AG10803 (cell line): ENCODE data around the gene TNFRSF4.
"Not testable (repeated sequence)": the region's sequence is repeated elsewhere in the genome, so short reads cannot be mapped to it uniquely, and the experiment has no call there.

Source experiments
- DNase-seq: peaks from one replicate; pipeline ENCODE4 v3.0.0; 2010; ENCODE audit warnings: low read depth
- H3K4me3 ChIP-seq: 2 replicates; pipeline ENCODE4 v1.5.1; 2011; ENCODE audit warnings: mild to moderate bottlenecking, low read length, control low read depth
- TF ChIP-seq, protein P1 (sequence below): conservative IDR thresholded peaks from 2 replicates; pipeline ENCODE4 v1.5.1; 2011; ENCODE audit warnings: mild to moderate bottlenecking, low read length, control low read depth, inconsistent platforms

Gene TNFRSF4

DNA sequence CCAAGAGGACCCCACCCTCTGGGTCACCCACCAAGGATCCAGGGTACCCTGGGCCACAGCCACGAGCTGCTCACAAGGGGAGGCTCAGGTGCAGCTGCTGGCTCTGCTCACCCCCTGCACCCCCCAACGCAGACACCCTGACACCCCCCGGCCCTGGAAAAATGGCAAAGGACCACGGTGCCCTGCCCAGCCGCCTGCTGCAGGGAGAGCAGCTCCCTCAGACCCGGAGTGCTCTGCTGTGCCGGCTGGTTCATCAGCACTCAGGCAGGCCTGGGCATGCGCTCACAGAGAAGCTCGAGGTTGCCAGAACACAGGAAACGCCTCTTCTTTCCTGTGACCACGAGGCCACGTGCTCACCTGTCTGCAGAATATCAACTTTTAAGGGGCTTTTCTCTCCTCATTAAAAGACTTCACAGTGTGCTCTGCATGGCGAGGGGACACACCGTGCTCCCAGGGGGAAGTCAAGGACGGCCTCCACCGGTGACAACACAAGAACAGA, 36.9 kb upstream of the TNFRSF4 start:
- no peak for DNase-seq
- TF ChIP-seq, protein P1, sequence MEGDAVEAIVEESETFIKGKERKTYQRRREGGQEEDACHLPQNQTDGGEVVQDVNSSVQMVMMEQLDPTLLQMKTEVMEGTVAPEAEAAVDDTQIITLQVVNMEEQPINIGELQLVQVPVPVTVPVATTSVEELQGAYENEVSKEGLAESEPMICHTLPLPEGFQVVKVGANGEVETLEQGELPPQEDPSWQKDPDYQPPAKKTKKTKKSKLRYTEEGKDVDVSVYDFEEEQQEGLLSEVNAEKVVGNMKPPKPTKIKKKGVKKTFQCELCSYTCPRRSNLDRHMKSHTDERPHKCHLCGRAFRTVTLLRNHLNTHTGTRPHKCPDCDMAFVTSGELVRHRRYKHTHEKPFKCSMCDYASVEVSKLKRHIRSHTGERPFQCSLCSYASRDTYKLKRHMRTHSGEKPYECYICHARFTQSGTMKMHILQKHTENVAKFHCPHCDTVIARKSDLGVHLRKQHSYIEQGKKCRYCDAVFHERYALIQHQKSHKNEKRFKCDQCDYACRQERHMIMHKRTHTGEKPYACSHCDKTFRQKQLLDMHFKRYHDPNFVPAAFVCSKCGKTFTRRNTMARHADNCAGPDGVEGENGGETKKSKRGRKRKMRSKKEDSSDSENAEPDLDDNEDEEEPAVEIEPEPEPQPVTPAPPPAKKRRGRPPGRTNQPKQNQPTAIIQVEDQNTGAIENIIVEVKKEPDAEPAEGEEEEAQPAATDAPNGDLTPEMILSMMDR, result no peak
- no peak overlapping the region for H3K4me3 ChIP-seq

DNA sequence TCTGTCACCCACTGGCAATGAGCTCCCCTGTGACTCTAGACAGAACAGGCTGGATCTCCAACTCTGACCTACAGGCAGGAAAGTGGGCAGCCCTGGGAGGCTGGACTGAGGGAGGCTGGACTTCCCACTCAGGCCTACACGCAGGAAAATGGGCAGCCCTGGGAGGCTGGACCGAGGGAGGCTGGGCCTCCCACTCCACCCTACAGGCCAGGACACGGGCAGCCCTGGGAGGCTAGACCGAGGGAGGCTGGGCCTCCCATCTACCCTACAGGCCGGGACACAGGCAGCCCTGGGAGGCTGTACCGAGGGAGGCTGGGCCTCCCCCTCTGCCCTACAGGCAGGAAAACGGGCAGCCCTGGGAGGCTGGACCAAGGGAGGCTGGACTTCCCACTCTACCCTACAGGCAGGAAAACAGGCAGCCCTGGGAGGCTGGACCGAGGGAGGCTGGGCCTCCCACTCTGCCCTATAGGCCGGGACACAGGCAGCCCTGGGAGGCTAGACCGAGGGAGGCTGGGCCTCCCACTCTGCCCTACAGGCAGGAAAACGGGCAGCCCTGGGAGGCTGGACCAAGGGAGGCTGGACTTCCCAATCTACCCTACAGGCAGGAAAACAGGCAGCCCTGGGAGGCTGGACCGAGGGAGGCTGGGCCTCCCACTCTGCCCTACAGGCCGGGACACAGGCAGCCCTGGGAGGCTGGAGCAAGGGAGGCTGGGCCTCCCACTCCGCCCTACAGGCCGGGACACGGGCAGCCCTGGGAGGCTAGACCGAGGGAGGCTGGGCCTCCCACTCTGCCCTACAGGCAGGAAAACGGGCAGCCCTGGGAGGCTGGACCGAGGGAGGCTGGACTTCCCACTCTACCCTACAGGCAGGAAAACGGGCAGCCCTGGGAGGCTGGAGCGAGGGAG, 34.3 kb upstream of the TNFRSF4 start:
- not testable (repeated sequence) for H3K4me3 ChIP-seq, DNase-seq

DNA sequence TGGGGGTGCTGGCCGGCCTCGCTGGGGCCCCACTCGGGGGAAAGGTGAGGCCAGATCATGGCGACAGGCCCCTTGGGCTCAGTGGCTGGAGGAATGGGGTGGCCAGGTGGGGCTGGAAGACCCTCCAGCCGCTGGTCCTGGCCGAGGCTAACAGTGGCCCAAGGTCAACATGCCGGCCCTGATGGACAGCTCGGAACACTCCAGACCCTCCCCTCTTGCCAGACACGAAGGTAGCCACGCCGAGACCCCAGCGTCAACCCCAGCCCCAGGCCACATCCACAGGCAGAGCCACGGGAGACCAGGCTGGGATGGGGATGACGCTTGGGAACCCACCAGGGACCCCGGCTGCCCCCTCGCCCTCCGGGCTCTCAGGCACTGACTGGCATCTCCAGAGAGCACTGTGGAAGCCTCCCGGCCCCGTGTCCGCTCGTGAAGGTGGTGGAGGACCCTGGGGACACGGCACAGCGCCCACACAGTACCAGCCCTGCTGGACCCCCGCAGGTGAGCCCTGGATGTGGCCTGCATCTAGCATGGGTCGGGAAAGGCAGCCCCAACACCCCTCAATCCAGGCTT, 33.5 kb upstream of the TNFRSF4 start:
- TF ChIP-seq, protein P1, result no peak
- no peak overlapping the region for H3K4me3 ChIP-seq
- no peak for DNase-seq

DNA sequence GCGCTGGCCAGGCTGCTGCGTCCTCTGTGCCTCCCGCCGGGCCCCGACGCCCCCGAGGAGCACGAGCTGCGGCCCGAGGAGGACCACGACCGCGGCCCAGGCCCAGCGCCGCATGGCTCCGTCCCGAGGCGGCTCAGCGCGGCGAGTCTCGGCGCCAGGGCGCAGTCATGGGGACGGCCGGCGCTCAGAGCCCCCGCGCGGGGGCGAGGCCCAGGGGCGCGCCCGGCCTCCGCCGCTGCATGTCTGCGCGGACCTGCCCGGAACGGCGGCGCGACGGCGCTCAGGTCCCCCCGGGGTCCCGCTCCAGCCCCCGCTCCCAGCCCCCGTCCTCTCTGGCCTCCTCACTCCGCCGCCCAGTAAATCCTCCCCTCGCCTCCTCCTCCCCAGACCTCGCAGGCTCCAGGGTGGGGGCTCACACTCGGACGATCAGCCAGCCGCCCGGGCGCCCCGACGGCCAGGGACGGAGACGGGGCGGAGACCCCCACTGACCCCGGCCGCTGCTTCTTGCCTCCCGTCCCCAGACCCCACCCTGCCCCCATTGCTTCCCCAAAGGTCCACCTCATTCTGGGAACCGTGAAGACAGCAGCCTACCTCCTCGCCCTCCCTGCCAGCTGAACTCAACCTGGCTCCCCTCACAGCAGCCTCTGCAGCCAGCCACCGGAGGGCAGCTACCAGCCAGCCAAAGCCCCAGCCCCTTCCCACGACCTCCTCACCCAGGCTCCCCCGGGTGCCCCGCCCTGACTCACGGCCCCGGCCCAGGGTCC, 32.8 kb upstream of the TNFRSF4 start, which contains the start of gene C1QTNF12:
Gene C1QTNF12 (minus strand): TSS at position 146 of the 764 bp plus-strand sequence. CDS start 32 bp downstream, at position 114.
- TF ChIP-seq, protein P1, result no peak
- no peak within 1 kb of the TSS for H3K4me3 ChIP-seq
- DNase-seq, result no peak

DNA sequence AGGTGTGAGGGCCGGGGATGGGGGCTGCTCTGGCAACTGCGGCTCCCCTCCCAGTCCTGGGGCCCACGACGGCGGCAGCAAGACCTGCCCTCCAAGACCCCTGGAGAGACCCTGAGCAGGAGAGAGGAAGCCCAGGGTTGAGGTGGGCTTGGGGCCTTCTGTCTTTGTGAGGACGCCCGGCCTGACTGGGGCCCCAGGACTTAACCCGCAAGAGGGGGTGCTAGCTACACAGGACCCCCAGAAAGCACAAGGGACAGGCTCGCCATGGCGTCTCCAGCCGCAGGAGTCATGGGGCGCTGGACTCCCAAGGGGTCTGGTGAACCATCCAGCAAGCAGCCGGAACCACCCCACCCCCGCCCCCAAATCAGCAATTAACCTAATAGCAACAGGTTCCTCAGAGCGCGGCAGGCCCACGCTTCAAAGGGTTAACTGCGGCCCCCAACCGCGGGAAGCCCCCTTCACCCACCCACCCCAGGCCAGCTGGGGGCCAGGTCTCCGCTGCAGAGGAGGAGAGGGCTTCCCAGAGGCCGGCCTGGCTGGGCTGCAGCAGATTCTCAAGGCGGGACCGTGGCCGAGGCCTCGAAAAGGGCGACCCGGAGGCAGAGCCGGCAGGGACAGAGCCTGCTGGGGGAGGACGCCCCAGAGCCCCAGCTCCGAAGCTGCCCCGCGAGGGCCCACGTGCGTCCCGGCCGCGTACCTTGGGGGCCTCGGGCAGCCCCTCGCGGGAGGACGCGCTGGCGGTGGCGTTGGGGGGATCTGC, 32.0 kb upstream of the TNFRSF4 start:
- no peak for DNase-seq
- TF ChIP-seq, protein P1, result no peak
- H3K4me3 ChIP-seq, result no peak overlapping the region

DNA sequence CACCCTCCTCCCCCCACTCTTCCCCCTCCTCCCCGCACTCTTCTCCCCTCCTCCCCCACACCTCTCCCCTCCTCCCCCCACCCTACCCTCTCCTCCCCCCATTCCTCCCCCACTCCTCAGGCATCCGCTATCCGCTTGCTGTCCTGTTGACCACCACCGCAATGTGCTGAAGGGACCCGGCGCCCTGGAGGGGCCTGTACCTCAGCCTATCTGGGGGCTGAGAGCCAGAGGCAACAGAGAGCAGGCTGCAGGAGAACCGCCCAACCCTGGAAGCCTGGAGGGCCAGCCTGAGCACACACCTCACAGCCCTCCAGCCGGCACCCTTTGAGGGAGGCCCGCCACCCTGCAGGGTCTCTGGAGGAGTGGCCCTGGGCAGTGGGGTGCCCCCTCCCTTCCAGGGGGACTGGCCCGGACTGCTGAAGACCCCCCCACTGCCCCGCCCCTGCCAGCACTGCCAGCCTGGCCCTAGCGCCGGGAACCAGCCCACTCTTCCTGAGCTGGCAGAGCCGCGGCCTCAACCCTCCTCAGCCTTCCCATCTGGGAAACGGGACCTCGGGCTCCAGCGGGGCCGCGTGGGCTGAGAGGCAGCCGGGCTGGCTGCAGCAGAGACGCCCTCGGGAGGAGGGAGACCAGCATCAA, 31.3 kb upstream of the TNFRSF4 start:
- H3K4me3 ChIP-seq, result no peak overlapping the region
- TF ChIP-seq, protein P1, result no peak
- DNase-seq, result no peak
